VCaP (cell line): ENCODE measurements around the gene RTP3.

Source experiments
- H3K27ac ChIP-seq: fragments of 450-650 bp; 2 replicates; pipeline ENCODE4 v1.5.1; 2017
- TF ChIP-seq, protein P1 (sequence below): fragments of 450-650 bp; conservative IDR thresholded peaks from 2 replicates; pipeline ENCODE4 v1.5.1; 2017; ENCODE audit warnings: mild to moderate bottlenecking, moderate library complexity

The RTP3 gene

DNA sequence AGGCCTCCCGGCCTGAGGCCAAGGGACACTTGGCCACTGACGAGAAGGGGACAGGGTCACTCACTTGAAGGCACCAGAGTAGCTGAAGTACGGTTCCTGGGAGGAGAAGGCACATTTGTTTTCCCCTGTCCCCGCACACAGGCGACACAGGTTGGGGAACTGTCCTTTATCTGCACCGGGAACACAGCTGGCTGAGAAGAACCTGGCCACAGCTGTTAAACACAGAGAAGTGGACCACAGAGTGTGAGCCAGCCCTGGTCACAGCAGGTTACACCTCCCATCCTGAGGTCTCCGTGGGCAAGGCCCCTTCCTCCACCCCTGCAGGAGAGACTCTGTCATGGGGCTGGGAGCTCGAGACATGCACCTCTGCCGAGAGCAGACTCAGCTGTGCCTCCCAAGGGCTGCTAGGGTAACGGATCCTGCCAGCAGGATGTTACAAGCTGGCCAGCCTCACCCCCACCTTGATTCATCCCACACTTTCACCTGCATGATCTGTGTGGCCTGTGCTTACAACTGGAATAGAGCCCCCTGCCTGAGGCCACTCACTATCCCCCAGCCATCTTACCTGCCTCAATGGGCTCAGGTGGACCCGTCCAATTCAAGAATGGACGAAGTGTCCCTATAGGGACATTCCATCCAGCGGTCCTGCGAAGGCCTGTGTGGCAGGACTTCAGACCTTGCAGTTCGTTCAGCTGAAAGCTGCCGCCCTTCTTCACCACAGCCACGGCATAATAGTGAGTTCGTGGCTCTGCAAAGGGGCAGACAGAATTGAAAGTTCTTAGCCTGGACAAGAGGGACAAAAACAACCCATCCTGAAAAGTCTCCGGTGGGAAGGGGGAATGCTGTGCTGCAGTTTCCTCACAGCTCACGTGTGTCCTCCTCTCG lies 42.3 kb upstream of the RTP3 start:
- H3K27ac ChIP-seq: no peak overlapping the region
- TF ChIP-seq, protein P1, sequence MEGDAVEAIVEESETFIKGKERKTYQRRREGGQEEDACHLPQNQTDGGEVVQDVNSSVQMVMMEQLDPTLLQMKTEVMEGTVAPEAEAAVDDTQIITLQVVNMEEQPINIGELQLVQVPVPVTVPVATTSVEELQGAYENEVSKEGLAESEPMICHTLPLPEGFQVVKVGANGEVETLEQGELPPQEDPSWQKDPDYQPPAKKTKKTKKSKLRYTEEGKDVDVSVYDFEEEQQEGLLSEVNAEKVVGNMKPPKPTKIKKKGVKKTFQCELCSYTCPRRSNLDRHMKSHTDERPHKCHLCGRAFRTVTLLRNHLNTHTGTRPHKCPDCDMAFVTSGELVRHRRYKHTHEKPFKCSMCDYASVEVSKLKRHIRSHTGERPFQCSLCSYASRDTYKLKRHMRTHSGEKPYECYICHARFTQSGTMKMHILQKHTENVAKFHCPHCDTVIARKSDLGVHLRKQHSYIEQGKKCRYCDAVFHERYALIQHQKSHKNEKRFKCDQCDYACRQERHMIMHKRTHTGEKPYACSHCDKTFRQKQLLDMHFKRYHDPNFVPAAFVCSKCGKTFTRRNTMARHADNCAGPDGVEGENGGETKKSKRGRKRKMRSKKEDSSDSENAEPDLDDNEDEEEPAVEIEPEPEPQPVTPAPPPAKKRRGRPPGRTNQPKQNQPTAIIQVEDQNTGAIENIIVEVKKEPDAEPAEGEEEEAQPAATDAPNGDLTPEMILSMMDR: no peak

DNA sequence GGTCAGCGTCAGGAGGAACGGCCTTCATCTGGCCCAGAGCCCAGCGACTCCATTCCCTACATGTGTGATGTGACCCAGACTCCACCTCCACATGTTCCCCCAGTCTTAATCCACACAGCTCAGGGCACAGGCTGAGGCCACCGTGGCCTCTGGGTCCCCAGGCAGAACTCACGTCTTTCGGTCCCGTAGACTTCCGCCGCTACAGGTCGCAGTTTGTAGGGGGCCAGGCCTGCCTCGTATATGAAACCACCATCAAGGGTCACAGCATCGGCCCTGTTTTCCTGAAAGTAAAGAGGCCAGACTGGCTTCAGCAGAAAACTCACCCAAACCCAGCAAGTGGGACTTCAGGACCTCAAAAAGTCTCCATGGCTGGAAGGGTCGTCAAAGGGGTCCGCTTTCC lies 41.7 kb upstream of the RTP3 start:
- TF ChIP-seq, protein P1: no peak
- no peak overlapping the region for H3K27ac ChIP-seq

DNA sequence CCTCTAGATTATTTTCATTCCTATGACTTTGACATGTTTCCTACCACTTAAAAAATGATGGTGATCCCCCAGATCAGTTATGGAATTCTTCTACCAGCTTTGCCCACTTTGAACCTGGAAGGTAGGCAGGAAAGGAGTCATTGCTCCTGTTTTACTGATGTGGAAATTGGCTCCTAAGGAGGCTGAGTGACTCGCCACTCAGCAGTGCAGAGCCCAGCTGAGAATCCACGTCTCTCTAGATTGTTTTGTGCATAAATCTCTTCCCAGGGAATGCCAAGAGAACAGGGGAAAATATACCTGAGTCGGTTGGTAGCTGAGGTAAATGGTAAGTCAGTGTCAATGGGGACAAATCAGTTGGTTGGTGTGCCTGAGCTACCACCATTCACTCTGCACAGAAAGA lies 37.7 kb upstream of the RTP3 start:
- no peak overlapping the region for H3K27ac ChIP-seq
- TF ChIP-seq, protein P1: no peak

DNA sequence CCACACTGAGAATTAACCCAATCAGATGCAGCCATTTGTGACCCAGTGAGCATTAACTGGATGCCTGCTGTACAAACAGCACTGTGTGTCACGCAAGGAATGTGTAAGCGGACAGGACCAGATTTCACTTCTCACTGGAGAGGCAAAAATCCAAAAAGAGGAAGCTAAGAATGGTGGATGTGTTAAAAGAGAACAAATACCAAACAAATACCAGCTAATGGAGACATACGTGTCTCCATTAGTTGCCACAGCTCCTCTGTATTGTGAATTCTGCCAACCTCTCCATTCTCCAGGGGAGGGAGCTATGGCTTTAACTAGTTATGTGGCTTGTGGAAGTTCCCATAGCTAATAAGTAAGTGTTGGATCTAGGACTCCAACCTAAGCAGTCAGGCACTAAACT lies 35.7 kb upstream of the RTP3 start:
- TF ChIP-seq, protein P1: no peak
- H3K27ac ChIP-seq: no peak overlapping the region

DNA sequence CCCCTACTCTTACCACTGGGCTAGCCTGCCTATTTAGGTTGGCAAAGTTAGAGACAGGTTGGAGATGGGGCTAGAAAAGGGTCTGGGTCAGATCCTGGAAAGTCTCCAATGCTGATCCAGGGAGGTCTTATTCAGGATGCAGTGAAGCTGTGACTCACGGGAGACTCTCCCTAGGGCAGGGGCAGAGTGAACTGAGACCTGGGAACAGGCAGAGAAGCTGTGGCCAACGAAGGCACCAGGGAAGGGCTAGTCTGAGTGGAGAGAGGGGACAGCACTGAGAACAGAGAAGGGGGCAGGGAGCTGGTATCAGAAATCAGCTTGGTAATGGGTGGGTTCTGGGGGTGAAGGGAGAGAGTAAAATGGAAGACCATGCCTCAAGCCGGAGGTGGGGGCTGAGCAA lies 35.3 kb upstream of the RTP3 start:
- TF ChIP-seq, protein P1: no peak
- H3K27ac ChIP-seq: no peak overlapping the region

DNA sequence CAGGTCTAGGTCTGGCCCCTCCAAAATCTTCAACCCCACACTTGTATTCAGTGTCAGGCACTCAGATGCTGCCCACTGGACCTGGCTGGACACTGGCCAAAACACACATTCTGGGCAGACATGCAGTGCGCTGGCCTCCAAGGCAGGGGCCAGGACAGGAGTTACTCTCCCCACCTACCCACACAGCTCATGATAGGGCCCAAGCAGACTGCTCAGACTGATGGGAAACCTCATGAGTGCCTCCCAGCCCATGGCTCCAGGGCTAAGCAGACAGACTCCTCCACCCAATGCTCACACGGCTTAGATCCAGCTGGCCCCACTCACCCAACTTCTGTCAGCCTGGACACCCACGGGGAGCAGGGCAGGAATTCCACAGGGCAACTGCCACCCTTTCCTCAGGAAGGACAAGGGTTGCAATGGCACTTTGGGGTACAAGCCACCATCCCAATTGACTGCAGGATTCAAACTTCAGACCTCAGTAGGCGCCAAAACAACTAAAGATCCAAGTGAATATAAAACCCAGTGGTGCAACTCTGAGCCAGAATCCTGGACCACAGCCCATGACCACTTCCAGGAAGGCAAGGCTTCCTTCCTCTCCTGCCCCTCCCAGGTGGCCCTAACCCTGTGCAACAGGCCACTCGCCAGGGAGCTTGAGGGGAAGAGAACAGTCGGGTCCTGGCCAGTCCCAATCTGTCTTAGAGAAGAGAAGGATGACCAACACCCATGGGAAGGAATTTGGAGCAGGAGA lies 34.5 kb upstream of the RTP3 start:
- TF ChIP-seq, protein P1: no peak
- no peak overlapping the region for H3K27ac ChIP-seq

DNA sequence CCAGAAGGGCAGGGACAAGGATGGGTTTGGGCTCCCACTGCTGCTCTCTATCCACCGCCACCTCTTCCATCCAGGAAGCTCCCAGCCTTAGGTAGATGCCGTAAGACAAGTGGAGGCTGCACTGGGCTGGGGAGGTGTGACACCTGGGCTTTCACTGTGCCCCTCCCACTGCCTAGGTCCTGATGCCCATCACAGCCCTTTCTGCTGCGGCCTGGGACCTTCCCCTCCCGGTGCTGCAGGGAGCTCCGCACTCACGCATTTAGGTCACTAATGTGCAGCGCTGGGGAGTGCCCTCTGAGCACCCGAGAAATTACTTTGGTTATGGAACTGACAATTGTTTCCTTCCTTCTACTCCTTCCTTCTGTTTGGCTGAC lies 33.9 kb upstream of the RTP3 start:
- TF ChIP-seq, protein P1: no peak
- H3K27ac ChIP-seq: no peak overlapping the region
